Stimulated activated CD4-positive, alpha-beta T cell treated with anti-CD3 and anti-CD28 coated beads, Interleukin-15, amount 100 ng/mL, for 48 hours (primary cell): ENCODE measurements around the gene EEPD1.

Source experiments
- DNase-seq, 2 donors: peaks; one replicate each; pipeline ENCODE4 v3.0.0-alpha.2; 2020; ENCODE audit warnings: low read depth in 2 of 2

The EEPD1 gene

DNA sequence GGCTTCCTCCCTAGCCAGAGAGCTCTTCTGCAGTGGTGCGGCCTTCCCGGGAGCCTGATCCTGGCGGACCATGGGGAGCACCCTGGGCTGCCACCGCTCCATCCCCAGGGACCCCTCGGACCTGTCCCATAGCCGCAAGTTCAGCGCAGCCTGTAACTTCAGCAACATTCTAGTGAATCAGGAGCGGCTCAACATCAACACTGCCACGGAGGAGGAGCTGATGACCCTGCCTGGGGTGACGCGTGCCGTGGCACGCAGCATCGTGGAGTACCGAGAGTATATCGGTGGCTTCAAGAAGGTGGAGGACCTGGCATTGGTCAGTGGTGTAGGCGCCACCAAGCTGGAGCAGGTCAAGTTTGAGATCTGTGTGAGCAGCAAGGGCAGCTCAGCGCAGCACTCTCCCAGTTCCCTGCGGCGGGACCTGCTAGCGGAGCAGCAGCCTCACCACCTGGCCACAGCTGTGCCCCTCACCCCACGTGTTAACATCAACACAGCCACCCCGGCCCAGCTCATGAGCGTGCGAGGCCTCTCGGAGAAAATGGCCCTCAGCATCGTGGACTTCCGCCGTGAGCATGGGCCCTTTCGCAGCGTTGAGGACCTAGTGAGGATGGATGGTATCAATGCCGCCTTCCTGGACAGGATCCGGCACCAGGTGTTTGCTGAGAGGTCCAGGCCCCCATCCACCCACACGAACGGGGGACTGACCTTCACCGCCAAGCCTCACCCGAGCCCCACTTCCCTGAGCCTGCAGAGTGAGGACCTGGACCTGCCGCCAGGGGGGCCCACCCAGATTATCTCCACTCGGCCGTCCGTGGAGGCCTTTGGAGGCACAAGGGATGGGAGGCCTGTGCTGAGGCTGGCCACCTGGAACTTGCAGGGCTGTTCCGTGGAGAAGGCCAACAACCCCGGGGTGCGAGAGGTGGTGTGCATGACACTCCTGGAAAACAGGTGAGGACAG lies 1.5 kb downstream of the EEPD1 start:
- no peak for DNase-seq

DNA sequence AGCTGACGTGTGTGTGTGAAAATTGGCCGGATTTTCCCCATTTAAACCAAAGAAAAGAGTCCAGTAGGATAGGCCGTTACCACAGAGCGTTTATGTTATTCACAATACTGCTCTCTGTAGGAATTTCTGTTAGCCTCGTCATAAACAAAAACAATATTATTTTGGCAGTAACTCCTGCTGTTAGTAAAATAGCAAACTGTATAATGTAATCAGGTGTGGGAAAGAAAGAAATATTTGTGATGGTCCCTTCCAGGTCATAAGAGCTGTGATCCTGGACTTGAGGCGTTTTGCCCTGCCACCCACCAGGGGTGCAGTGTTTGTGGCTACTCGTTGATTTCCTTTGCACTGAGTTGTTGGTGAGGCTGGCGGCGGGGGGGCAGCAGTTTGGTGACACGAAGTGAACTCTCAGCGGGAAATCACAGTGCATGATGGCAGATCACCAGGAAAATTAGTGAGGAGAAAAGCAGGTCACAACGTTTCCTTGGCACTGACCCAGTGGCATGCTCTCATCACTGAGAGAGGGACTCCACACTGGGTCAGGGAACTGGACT lies 2.8 kb downstream of the EEPD1 start:
- no peak for DNase-seq

GRCh38 chr7:36157527-36158320 lies 4.7 kb downstream of the EEPD1 start:
- no peak for DNase-seq

DNA sequence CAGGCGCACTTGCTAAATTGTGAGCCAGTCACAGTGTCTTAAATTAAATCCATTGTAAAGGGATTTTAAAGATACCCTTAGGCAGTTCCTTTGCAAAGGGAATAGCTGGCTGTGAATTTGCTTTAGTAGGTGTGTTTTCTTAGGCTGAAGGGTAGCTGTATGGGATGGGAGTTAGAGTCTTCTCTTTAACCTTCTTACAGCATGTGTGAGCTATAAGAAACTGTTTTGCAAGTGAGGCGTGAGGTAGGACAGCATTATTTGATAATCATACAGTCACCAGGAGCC lies 5.2 kb downstream of the EEPD1 start:
- DNase-seq: no peak

GRCh38 chr7:36159618-36160017 lies 6.6 kb downstream of the EEPD1 start:
- DNase-seq: no peak

DNA sequence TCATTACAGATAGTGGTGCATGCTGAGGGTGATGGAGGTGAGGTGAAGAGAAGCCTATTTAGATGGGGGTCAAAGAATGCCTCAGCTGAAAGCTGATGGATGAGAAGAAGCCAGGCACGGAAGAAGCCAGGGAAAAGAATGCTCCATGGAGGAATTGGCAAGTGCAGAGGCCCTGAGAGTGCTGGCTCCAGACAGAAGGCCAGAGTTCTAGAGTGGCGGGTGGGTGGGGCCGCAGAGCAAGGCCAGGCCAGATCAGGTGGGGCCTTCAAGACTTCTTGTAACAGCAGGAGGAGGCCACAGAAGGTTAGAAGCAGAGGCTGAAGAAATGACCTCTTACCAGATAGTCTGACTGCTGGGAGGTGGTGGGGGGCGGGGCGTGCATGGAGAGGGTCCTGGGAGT lies 7.3 kb downstream of the EEPD1 start:
- DNase-seq: no peak

DNA sequence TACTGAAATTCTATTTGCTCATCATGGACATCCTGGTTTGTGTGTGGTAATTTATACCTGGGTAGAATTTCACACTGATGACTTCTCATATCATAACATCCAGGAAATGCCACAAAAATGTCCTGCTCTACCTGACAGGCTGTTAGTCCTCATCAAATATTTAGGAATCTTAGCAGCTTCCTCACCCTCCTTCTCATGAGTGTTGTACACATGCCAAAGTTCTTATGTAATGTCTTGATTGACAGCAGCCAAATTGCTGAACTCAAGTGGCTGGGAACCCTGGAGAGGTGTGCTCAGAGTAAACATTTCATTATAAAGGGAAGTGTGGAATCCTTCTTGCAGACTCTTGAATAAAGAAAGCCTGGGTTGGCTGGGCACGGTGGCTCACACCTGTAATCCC lies 8.9 kb downstream of the EEPD1 start:
- no peak for DNase-seq

DNA sequence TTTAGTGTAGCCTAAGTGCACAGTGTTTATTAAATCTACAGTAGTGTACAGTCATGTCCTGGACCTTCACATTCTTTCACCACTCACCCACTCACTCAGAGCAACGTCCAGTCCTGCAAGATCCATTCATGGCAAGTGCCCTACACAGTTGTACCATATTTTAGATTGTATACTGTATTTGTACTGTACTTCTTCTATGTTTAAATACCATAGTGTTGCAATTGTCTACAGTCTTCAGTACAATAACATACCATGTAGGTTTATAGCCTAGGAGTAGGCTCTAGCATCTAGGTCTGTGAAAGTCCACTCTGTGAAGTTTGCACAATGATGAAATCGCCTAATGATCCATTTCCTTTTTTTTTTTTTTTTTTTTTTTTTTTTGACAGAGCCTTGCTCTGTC lies 12.0 kb downstream of the EEPD1 start:
- no peak for DNase-seq

DNA sequence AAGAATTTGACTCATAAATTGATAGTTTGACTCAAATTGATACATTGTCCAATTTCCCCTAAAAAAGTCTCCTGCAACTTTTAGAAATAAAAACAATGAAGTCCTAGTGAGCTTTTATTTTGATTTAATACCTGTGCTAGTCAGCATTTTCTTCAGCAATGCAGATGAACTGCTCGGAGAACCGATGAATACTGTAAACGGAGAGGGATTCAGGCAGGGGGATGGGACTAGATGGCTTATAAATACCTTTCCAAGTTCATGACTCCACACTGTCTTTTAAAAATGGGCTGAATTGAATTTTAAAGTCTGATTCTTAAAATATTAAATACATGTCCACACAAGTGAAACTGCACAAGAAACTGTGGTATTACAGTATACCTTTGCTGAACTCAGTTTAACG lies 12.7 kb downstream of the EEPD1 start:
- DNase-seq: no peak

DNA sequence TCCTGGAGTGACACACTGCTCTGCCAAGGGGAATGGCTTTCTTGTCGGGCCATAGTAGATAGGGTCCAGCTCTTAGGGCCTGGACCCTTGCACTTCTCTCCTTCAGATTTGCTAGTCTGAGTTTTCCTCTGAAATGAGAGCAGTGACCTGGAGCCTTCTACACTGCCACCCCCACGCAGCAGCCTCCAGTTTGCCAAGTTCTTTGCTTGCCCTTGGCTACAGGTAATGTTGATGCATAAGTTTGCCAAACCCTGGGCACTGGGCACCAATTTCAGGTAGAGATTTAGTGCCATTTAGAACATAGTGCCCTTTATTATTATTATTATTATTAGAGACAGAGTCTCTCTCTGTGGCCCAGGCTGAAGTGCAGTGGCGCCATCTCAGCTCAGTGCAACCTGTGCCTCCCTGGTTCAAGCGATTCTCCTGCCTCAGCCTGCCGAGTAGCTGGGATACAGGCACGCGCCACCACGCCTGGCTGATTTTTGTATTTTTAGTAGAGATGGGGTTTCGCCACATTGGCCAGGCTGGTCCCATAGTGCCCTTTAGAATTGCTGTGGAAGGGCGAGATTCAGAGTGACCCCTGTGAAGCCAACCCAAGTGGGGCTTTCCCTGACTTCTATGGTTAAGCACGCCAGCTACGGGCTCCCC lies 14.5 kb downstream of the EEPD1 start:
- DNase-seq: no peak

DNA sequence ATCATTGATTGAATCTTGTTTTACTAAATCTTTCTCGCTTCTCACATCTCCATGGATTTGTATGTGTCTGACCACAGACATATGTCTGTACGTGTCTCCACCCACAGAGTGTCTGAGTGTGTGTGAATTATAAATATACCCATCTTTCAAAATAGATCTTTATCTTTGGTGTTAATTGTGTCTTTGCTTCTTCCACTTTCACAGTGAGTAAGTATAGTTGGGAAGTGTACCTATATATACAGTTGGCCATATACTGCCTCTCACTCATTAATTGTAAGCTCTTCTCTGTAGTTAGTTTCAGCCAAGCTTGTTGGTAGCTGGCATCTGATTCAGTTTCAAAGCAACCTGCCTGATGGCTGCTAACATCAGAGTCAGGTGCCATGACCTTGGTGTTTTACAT lies 18.4 kb downstream of the EEPD1 start:
- DNase-seq: no peak

- no peak for DNase-seq
These were observed 22.8 kb downstream of the EEPD1 start for GRCh38 chr7:36175886-36176285.

DNA sequence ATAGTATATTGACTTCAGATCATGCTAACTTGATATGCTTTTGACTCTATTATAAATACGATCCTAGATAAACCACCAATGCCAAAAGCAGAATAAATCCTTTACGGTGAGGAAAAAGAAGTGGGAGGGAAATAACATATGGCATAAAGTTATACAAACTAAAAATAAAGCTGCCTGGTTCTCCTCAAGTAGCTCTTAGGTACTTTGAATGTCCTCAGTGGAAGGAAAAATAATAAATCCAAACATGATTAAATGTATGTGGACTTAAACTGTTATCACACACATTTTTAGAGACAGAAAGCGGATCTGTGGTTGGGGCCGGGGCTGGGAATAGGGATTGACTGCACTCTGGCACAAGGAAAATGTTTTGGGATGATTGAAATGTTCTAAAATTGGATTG lies 23.6 kb downstream of the EEPD1 start:
- no peak for DNase-seq

DNA sequence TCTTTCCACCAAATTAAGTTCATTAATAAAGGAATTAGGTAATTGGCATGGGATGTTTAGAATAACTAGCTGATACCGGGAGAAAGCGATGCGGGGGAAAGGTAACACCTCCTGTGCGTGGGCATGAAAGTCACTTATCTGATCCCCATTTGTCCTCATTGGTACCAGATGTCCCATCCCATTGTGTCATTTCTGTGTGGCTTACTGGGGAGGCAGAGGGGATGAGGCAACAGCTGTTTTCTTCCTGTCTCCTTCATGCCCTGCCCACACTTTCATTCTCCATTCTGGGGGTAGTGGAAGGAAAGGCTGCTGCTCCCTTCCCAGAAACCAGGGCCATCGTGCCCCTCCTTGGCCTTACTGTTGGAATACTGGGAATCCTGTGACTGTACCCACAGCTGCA lies 27.1 kb downstream of the EEPD1 start:
- no peak for DNase-seq

- DNase-seq: no peak
These were observed 28.6 kb downstream of the EEPD1 start for GRCh38 chr7:36181668-36182067.

GRCh38 chr7:36182854-36183604 lies 30.0 kb downstream of the EEPD1 start:
- DNase-seq: no peak

GRCh38 chr7:36185092-36185491 lies 32.0 kb downstream of the EEPD1 start:
- DNase-seq: no peak

GRCh38 chr7:36185756-36186155 lies 32.7 kb downstream of the EEPD1 start:
- no peak for DNase-seq

DNA sequence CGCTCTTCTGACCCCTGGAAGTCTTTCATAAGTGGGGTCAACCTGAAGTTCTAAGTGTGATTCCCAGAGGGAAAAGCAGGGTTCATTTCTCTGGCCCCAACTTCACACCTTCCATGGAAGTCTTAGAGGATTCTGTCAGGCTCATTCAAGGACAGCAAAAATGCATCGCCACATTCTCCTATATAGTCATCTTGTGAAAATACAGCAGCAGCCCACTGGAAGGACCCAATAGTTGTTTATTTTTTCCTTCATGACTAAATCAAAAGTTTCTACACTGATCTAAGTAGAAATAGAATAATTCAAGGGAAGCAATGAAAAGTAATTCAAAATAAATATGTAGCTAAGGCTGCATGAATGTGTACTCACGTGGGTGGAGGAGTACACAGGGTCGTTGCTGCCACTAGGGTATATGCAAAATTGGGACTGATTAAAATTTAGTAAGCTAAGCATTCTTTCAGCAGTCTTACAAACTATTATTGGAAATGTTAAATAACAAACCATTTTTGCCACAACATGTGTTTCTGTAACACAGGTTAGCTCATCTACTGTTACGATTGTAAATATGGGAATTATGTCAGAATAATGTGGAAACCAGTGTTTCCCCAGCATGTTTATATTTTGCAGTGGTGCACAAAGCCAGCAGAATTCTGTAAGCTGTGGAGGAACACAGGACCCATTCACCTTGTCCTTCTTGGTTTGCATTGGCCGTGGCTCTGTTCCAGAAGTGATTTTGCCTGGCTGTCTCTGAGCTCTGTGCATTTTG lies 33.5 kb downstream of the EEPD1 start:
- no peak for DNase-seq

GRCh38 chr7:36188266-36188665 lies 35.2 kb downstream of the EEPD1 start:
- DNase-seq: no peak

DNA sequence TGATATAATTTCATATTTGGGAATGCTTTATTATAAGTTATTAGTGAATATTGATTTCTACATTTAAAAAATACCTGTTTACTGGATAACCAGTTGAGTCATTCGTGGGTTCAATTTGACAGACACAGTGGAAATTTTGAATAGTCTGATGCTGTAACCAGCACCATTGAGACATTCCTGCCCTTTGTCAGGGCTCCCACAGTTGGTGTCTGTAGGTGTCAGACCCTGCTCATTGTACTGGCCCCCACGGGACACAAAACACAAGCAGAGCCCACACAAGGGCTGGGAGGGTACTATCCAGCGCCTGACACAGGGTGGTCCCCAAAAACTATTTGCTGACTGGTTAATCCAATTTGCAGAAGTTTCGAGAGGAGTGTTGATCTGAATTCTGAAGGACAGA lies 35.9 kb downstream of the EEPD1 start:
- DNase-seq: no peak
